GM18526 (cell line): Measurements from ENCODE around the gene SIM2.

ENCODE experiments used
- POLR2A ChIP-seq: IDR thresholded peaks from 3 replicates; pipeline ENCODE4 v1.6.1; 2011; ENCODE audit not compliant: insufficient read length; ENCODE audit errors: extremely low read depth

The SIM2 gene

GRCh38 chr21:36783612-36784374 is 84.9 kb downstream of the SIM2 start:
- no peak for TF ChIP-seq POLR2A

DNA sequence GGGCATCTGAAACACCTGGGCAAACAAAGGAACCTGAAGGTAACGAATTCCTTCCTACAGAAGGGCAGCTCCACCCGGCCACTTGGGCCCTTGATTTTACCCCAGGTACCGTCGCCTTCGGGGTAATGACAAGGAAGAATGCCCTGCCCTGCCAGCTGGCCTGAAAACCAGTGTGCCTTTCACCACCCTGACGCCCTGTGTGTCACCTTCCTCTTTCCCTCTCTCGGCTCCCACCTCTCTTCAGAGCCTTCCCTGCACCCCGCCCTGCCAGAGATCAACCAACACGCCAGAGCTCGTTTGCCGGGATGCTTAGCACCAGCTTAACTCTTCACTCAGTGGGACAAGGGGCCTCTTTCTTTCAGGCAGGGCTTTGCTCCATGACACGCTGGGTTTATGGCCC is 86.0 kb downstream of the SIM2 start:
- no peak for TF ChIP-seq POLR2A

- no peak for TF ChIP-seq POLR2A
These were observed 86.7 kb downstream of the SIM2 start for GRCh38 chr21:36785615-36786014.

DNA sequence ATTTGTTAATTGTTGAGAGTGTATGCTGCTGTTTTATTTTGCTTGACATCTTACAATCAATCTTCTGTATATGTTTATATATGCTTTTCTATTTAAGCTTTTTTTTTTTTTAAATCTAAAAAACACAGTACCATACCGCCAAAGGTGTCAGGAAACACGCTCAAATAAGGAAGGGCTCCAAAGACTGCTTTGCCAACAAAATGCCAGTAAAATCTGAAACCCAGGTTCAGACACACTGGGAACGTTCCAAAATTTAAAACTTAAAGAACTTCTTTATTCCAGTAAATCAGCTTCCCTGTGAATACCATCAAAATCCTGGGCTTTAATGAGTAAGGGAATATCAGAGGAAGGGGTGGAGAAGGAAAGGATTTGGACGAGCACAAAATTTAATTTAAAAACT is 87.3 kb downstream of the SIM2 start:
- TF ChIP-seq POLR2A: no peak

- no peak for TF ChIP-seq POLR2A
These were observed 89.3 kb downstream of the SIM2 start for GRCh38 chr21:36788120-36788638.

DNA sequence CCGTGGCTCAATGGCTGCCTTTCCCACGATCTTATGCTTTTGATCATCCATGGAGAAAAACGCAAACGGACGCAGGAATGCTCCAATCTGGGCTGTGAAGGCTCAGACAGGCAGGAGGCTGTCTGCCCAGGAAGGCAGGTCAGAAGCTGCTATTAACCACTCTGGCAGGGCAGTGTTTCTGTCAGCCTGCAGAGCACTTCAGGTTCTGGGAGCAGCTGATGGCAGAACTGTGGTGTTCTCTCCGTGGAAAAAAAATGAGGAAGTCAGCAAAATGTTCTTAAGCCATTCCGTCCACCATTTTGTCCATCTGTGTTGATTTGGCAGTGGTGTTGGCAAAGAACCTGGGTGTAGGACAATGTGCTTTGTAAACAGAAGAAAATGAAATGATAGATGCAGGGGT is 91.7 kb downstream of the SIM2 start:
- TF ChIP-seq POLR2A: no peak

GRCh38 chr21:36791180-36791579 is 92.3 kb downstream of the SIM2 start:
- TF ChIP-seq POLR2A: no peak

GRCh38 chr21:36791695-36792470 is 93.0 kb downstream of the SIM2 start:
- TF ChIP-seq POLR2A: no peak

- TF ChIP-seq POLR2A: no peak
These were observed 93.6 kb downstream of the SIM2 start for GRCh38 chr21:36792505-36792967.

- no peak for TF ChIP-seq POLR2A
These were observed 97.2 kb downstream of the SIM2 start for GRCh38 chr21:36796070-36796469.

DNA sequence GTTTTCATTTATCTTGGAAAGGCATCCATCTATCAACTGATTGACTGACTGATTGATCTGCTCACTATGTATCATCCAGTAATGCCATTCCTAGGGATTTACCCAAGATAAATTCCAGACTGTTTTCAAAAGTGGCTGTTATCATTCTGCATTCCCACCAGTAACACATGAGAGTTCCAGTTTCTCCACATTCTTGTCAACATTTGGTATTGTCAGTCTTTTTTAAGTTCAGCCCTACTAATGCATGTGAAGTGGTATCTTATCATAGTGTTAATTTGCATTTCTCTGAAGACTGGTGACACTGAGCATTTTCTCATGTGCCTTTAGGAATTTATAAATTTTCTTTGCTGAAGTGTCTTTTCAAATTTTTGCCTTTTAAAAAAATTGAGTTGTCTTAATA is 99.6 kb downstream of the SIM2 start:
- no peak for TF ChIP-seq POLR2A
